Osteocyte (in vitro differentiated cells): ENCODE measurements around the gene SNAPIN. TPM values are rescaled to one million over a fixed set of nuclear protein-coding genes. Genes with fewer than 3 reads are reported as not detected.

Experiments
- DNase-seq: peaks from one replicate; pipeline ENCODE4 v3.0.0; 2021; ENCODE audit warnings: mixed read lengths; ENCODE audit not compliant: unreplicated experiment; ENCODE audit errors: extremely low spot score
- H3K27ac Mint-ChIP-seq: one replicate; pipeline ENCODE4 v1.8.0; 2021; ENCODE audit warnings: mild to moderate bottlenecking, mixed read lengths; ENCODE audit not compliant: unreplicated experiment
- H3K27me3 Mint-ChIP-seq: one replicate; pipeline ENCODE4 v1.8.0; 2021; ENCODE audit warnings: mixed read lengths; ENCODE audit not compliant: unreplicated experiment
- H3K36me3 Mint-ChIP-seq: one replicate; pipeline ENCODE4 v1.8.0; 2021; ENCODE audit warnings: mixed read lengths; ENCODE audit not compliant: unreplicated experiment
- H3K4me1 Mint-ChIP-seq: one replicate; pipeline ENCODE4 v1.8.0; 2021; ENCODE audit warnings: mixed read lengths; ENCODE audit not compliant: unreplicated experiment
- H3K4me3 Mint-ChIP-seq: one replicate; pipeline ENCODE4 v1.8.0; 2021; ENCODE audit warnings: mild to moderate bottlenecking, moderate library complexity, mixed read lengths; ENCODE audit not compliant: unreplicated experiment
- H3K9me3 Mint-ChIP-seq: one replicate; pipeline ENCODE4 v1.8.0; 2021; ENCODE audit warnings: mixed read lengths; ENCODE audit not compliant: unreplicated experiment
- total RNA-seq: library from RNA; stranded (reverse); gene quantifications from 2 replicates; pipeline ENCODE4 v1.2.1, GENCODE V29; 2021
- TF ChIP-seq, protein P1 (sequence below): fragments of 200-600 bp; sonication (generic); IDR thresholded peaks from 2 replicates; pipeline ENCODE4 v1.5.0; 2021; ENCODE audit warnings: antibody characterized with exemption, mild to moderate bottlenecking, moderate library complexity

The SNAPIN gene
- total RNA-seq, 1 donor from 2014 or later: 46.3 TPM

DNA sequence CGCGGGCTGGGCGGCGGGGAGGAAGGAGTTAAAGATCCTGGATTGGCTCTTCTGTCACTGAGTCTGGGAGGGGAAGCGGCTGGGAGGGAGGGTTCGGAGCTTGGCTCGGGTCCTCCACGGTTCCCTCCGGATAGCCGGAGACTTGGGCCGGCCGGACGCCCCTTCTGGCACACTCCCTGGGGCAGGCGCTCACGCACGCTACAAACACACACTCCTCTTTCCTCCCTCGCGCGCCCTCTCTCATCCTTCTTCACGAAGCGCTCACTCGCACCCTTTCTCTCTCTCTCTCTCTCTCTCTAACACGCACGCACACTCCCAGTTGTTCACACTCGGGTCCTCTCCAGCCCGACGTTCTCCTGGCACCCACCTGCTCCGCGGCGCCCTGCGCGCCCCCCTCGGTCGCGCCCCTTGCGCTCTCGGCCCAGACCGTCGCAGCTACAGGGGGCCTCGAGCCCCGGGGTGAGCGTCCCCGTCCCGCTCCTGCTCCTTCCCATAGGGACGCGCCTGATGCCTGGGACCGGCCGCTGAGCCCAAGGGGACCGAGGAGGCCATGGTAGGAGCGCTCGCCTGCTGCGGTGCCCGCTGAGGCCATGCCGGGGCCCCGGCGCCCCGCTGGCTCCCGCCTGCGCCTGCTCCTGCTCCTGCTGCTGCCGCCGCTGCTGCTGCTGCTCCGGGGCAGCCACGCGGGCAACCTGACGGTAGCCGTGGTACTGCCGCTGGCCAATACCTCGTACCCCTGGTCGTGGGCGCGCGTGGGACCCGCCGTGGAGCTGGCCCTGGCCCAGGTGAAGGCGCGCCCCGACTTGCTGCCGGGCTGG lies 20.2 kb downstream of the SNAPIN start, which contains the start of gene NPR1:
Gene NPR1, plus strand, starts transcription at position 170 of the 818 bp plus-strand sequence. Its CDS starts 421 bp downstream, at position 591.
- peak within 1 kb of the TSS; percentile 72 for H3K4me3 Mint-ChIP-seq
- H3K4me1 Mint-ChIP-seq: peaks cover 19% of the 10 kb centered on the region
- peaks cover 48% of the 10 kb centered on the region for H3K27me3 Mint-ChIP-seq
- TF ChIP-seq, protein P1, sequence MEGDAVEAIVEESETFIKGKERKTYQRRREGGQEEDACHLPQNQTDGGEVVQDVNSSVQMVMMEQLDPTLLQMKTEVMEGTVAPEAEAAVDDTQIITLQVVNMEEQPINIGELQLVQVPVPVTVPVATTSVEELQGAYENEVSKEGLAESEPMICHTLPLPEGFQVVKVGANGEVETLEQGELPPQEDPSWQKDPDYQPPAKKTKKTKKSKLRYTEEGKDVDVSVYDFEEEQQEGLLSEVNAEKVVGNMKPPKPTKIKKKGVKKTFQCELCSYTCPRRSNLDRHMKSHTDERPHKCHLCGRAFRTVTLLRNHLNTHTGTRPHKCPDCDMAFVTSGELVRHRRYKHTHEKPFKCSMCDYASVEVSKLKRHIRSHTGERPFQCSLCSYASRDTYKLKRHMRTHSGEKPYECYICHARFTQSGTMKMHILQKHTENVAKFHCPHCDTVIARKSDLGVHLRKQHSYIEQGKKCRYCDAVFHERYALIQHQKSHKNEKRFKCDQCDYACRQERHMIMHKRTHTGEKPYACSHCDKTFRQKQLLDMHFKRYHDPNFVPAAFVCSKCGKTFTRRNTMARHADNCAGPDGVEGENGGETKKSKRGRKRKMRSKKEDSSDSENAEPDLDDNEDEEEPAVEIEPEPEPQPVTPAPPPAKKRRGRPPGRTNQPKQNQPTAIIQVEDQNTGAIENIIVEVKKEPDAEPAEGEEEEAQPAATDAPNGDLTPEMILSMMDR: no peak
- no peaks in the 10 kb centered on the region for H3K9me3 Mint-ChIP-seq
- no peak within 1 kb of the TSS for H3K27ac Mint-ChIP-seq
- no peak for DNase-seq
- no peaks in the 10 kb centered on the region for H3K36me3 Mint-ChIP-seq

DNA sequence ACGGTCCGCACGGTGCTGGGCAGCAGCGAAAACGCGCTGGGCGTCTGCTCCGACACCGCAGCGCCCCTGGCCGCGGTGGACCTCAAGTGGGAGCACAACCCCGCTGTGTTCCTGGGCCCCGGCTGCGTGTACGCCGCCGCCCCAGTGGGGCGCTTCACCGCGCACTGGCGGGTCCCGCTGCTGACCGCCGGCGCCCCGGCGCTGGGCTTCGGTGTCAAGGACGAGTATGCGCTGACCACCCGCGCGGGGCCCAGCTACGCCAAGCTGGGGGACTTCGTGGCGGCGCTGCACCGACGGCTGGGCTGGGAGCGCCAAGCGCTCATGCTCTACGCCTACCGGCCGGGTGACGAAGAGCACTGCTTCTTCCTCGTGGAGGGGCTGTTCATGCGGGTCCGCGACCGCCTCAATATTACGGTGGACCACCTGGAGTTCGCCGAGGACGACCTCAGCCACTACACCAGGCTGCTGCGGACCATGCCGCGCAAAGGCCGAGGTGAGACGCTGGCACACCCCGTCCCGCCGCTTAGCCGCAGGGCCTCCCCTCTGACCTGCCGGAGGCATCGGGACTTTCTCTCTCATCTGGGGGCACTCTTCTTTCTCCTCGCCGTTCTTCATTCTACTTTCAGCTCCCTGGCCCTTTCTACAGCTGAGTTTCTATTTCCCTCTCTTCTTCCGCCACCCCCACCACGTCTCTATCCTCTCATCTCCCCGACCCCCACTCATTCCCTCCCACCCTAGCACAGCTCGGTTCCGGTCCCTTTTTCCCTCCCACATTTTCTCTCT lies 21.0 kb downstream of the SNAPIN start:
- Mint-ChIP-seq H3K27ac (no peak overlapping the region), H3K4me1 (peaks cover 19% of the 10 kb centered on the region), H3K36me3 (no peaks in the 10 kb centered on the region), H3K9me3 (no peaks in the 10 kb centered on the region), H3K27me3 (peaks cover 50% of the 10 kb centered on the region), H3K4me3 (peak overlapping the region; percentile 69)
- DNase-seq: no peak
- TF ChIP-seq, protein P1: peak; percentile 15

- Mint-ChIP-seq H3K4me1 (peaks cover 19% of the 10 kb centered on the region), H3K27me3 (peaks cover 50% of the 10 kb centered on the region), H3K4me3 (peak overlapping the region; percentile 69), H3K36me3 (no peaks in the 10 kb centered on the region), H3K27ac (no peak overlapping the region), H3K9me3 (no peaks in the 10 kb centered on the region)
- no peak for DNase-seq
- TF ChIP-seq, protein P1: no peak
Observed at GRCh38 chr1:153680120-153680403, 21.6 kb downstream of the SNAPIN start.

- Mint-ChIP-seq H3K36me3 (no peaks in the 10 kb centered on the region), H3K27me3 (peaks cover 52% of the 10 kb centered on the region), H3K4me3 (no peak overlapping the region), H3K4me1 (peaks cover 16% of the 10 kb centered on the region), H3K9me3 (no peaks in the 10 kb centered on the region), H3K27ac (no peak overlapping the region)
- no peak for DNase-seq
- TF ChIP-seq, protein P1: no peak
Observed at GRCh38 chr1:153682730-153683129, 24.2 kb downstream of the SNAPIN start.

- Mint-ChIP-seq H3K36me3 (no peaks in the 10 kb centered on the region), H3K9me3 (no peaks in the 10 kb centered on the region), H3K4me3 (no peak overlapping the region), H3K27ac (no peak overlapping the region), H3K4me1 (peaks cover 6% of the 10 kb centered on the region), H3K27me3 (peaks cover 42% of the 10 kb centered on the region)
- TF ChIP-seq, protein P1: no peak
- no peak for DNase-seq
Observed at GRCh38 chr1:153683854-153684253, 25.4 kb downstream of the SNAPIN start.
